NCI-H1694 treated with DMSO at 0.1 percent for 48 hours (cell line): ENCODE measurements around the gene PLN.
A peak's percentile ranks its signal among the peaks of the same experiment; 100 is the strongest.

Experiments
- DNase-seq: peaks from one replicate; lab custom pipeline; 2025; lab: John Stamatoyannopoulos, UW

Gene PLN

DNA sequence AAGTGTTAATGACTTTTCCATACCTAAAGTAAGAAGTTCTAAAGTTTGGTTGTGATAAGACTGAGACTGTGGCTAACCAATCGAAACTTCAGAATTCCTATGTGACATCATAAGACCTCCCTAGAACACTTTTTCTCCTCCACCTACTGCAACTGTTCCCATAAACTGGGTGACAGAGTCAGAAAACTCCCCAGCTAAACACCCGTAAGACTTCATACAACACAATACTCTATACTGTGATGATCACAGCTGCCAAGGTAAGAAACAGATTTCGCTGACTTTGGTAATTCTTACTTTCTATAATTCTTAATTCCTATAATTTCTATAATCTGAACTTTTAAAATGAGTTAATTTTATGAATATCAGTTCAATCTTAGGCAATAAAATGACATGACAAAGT, at the start of gene PLN:
PLN (plus strand) TSS at position 161 of the 400 bp plus-strand sequence. CDS start 10,626 bp downstream, outside the sequence.
- DNase-seq, result no peak

DNA sequence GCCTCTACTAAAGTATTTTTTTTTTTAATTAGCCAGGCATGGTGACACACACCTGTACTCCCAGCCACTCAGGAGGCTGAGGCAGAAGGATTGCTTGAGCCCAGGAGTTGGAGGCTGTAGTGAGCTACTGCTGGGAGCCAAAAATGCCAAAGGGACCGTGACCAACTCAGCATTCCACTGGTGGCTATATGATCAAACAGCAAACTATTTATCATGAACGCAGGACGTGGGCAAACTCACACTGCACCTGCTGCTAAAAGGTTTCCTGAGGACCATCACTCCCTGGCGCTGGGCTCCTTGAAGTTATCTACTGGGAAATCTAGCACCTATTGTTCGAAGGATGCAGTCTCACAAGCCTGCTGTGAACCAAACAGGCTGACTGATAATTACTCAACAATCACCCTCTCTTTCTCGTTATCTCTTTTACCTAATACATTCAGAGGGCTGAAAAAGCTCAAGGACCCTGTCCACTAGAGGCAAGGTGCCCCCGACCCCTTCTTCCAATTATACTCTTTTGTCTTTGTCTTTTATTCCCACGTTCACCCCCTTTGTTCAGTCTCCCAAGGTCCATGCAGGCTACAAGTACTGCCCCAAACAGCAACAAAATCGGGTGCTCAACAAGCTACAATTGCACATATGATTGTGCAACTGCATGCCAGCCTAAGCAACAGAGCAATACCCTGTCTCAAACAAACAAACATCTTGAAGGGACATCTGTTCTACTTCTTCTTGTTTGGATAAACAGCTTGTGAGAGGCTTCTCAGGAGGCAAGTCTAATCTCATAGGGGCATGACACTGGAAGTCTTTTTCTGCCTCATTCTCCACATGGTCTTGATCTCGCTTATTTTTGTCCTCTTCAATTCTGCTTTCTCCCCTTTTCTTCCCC, 47.7 kb upstream of the PLN start:
- no peak for DNase-seq

DNA sequence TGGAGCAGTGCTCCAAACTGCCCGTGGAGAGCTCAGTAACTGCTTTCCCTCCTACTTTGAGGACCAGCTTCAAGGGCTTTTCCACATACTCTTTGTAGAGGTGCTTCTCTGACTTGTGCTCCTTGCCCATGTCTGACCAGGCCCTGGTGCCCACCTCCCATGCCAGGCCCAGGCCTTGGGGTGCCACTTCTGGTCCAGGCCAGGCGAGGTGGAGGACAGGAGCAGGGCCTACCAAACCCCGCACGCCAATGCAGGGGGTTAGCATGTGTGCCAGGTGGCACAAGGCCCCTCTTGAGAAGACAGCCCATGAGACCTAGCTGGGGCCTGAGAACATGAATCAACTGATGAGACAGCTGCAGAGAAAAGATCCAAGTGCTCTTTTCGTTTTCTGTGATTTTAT, 47.0 kb upstream of the PLN start:
- no peak for DNase-seq

DNA sequence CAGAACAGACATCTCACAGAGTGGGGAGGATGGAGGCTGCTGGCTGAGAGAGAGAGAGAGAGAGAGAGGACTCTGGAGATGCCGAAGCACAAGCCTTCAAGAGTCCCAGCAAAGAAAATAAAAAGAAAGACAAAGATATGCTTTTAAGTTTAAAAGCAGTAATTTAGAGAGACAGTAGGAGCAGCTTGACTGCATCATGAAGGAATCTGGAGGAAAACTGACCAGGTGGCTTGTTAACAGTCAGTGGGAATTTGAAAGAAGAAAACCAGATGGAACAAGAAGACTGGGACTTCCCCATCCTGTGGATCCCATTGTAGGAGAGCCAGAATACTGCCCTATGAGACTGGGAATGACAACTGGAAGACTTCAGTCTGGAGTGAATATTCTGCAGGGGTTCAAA, 46.3 kb upstream of the PLN start:
- no peak for DNase-seq

DNA sequence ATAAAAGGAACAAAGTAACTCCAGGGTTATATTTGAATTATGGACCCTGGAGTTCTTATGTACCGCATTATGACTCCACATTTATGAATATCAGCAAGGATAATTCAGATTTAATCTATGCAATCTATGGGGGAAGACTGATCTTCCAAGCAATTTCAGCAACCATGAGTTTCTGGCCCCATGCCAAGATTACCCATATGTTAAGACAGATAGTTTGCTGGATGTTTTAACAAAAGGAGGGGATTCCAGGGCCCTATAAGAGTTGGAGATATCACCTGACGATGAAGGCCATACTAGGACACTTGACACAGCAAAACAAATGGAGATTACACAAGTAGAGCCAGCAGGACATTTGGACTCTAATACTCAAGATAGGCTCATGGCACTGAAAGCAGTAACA, 45.9 kb upstream of the PLN start:
- no peak for DNase-seq

DNA sequence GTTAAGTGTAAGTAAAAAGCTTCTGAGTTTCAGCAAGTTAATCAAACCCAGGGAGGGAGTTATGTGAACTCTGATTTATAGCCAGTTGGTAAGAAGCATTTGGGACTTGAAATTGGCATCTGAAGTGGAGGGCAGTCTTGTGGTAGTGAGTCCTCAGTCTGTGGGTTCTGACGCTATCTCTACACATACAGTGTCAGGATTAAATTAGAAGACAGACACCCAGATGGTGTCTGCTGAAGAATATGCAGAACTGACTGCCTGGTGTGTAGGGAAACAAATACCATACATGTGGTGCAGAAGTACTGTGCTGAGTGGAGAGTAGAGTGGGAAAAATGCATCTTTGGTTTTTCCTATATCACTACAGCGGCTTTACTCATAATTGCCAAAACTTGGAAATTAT, 43.5 kb upstream of the PLN start:
- no peak for DNase-seq

DNA sequence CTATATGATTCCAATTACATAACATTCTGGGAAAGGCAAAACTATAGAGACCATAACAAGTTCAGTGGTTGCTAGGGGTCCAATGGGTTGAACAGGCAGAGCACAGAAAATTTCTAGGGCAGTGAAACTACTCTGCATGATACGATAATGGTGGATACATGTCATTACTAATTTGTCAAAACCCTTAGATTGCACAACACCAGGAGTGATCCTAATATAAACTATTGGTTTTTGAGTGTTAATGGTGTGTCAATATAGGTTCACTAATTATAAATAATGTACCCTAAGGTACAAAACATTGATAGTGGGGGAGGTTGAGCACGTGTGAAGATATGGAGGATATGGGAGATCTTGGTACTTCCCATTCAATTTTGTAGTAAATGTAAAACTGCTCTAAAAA, 42.4 kb upstream of the PLN start:
- no peak for DNase-seq

DNA sequence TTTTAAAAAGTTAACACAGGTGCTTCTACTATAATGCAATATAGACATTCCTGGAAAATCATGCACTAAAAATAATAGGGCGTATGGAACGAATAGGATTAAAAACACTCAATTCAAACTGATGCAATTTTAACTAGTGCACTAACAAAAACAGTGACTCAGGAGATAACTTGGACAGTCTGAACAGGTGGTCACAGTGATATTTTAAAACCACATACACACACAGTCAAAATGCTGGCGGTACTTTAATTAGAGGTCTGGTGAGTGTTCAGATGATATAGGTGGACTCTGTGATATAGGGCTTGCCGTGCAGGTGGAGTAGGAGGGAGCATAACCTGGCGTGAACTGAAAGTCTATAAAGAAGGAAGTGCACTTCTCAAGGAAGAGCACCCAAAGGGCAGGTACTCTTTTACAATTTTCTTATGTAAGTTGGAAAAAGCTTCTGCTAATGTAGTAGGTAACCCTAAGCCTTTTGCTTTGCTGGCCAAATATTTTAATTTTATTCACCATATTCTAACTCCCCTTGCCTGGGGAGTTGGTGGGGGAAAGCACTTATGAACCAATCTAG, 41.9 kb upstream of the PLN start:
- no peak for DNase-seq

DNA sequence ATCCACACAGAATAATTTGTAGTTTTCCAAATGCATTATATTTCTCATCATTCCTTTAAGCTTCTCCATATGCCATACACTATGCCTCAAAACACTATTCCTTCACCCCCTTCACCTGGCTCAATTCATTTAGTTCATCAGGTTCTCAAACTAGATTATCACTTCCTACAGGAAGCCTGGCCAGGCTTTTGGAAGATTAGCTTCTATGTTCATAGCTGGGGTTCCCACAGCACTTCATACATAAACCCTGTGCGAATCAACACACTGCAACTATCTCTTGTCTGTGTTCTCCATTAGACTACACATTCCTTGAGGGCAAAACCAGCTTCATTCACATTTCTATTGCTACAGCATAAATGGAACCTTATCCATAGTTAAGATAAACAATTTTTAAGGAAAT, 40.5 kb upstream of the PLN start:
- no peak for DNase-seq

DNA sequence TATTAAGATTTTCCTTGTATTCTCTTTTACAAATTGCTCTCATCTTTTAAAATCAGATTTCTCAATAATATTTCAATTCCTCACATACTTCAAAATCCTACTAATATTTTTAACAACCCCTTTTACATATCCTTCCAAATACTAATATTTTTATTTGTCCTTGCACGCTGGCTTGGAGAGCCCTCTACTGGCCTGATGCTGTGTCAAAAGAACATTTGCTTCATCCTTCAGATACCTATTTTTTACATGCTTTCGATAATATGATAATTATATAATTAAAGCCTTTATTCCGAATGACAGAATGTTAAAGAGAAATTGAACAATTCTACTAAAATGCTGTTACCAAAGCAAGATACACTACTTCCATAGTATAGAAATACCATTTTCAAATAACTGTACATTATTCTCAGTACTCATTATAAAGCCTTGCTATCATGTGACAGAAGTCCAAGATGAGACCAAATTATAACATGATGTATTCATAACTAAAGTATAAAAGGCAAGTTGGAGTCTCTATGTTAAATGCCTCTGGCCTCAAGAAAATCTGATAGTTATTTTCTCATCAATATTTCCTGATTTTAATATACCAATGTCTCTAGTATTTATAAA, 39.0 kb upstream of the PLN start:
- peak; percentile 27 for DNase-seq

DNA sequence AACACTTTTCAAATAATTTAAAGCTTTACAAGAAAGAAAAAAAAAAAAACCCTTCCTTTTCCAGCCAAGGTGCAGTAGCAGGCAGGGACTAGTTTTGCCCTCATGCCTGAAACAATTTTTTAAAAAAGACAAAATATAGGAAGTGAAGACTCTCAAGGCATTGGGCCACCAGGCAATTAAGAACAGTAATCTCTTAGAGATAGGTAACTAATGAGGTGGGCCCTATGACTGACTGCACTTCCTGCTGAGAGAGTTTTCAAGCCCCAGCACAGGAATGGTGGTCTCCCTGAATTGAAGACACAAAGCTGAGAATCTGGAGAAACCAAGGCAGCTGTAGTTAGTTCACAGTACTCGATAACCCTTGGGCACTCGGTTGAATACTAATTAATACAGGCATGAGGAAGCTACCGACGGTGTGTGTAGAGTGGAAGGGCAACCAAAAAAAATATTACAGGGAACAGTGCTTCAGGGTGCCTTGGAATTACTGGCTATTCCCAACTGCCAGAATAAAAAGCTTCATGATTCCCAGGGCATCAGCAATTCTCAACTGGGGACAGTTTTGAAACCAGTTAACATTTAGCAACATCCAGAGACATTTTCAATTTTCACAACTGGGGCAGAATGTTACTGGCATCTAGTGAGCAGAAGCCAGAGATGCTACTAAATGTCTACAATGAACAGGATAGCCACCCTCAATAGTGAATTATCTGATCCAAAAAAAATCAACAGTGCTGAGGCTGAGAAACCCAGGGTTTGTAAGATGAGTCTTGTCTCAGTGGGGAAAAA, 36.0 kb upstream of the PLN start:
- DNase-seq, result no peak

DNA sequence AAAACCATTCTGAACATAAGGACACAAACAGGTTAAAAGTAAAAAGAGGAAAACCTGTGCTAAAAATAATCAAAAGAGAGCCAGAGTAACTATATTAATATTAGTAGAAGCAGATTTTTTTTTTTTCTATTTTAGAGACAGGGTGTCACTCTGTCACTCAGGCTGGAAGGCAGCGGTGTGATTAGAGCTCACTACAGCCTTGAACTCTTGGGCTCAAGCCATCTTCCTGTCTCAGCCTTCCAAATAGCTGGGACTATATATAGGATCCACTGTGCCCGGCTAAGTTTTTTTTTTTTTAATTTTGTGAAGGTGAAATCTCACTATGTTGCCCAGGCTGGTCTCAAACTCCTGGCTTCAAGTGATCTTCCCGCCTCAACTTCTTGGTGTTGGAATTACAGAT, 33.4 kb upstream of the PLN start:
- no peak for DNase-seq

DNA sequence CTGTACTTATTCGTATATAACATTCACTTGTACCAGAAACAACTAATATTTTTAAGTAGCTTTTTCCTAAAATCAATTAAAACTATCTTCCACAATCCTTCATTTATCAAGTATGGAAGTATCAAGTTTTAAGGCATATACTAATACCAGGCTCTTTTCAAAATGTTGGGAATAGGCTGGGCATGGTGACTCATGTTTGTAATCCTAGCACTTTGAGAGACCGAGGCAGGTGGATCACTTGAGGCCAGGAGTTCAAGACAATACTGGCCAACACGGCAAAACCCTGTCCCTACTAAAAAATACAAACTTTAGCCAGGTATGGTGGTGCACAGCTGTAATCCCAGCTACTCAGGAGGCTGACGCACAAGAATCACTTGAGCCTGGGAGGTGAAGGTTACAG, 25.7 kb upstream of the PLN start:
- no peak for DNase-seq

DNA sequence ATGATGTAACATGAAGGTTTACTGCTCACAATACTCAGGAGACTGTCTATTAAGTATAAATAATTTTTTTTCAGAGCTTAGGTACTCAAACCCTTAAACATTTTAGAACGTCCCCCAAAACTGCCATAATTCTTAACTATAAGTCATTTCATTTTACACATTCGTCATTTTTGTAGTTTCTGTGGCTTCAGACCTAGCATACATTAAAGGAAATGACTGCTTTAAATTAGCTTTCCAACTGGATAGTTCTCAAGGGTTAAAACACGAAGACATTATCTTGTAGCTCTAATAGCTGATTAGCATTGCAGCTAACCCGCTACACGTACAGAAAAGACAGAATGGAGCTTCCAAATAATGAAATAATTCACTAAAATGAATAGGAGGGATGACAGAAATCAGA, 24.9 kb upstream of the PLN start:
- DNase-seq, result no peak

DNA sequence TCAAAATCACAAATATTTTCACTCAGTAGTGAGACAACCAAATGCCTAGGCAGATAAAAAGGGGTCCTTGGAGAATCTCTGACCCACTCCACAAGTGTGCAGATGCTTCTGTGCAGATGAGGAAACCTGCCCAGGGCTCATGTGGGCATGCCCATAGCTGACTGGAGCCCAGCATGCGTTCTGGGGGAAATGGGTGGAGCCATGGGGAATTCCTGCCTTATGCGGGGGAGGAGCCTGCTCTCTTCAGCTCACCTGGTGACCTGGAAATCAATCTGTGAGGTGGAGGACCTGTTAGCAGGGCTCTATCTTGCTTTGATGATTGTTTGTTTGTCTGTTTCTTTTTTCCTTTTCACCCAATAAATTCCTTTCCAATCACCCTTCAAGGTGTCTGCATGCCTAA, 23.4 kb upstream of the PLN start:
- no peak for DNase-seq

DNA sequence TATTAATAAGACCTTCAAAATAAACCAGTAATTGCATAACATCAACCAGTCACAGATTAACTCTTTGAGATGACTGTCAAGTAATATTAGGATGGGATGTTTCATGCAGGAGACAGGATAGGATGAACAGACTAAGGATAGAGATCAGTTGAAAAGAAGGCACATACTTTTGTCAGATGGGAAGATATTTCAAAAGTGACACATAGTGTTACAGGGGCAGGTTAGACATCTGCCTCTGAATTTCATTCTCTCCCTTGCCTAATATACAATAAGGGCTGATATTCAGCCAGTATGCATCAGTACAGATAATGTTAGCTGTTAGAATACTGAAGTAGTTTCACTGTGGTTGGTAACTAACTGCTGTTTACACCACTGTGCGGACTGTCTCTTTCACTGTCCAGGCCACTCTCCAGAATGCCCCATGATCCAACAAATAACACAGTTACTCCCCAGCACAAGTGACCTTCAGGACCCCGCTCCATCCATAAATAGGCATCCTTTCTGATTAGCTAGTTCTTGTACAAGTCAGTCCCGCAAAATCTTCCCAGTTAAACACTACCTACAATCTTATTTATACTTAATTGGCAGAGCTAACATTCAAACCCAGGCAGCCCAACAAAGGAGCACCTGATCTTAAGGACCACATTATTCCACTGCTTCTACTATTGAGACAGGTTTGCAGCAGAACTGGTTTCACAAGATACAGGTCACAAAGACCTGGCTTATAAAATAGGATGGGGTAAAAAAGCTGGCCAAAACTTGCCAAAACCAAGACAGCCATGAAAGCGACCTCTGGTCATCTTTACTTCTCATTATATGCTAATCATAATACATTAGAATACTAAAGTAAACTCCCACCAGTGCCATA, 21.9 kb upstream of the PLN start:
- DNase-seq, result no peak

DNA sequence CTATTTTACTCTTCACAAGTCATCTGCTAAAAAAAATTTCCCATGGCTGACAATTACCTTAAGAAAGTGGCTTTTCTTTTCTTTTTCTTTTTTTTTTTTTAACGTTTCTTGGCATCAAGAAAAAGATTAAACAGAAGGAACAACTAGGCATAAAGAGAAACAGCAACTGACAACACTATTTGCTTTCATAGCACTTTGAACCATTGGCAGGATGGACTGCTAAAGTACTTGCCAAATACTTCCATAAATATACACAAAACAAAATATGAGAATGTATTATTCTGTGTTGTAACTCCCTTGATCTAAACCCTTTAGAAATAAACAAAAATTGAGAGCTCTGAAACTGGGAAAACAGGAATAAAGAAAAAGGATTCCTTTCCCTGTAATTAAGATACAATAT, 20.0 kb upstream of the PLN start:
- DNase-seq, result no peak

DNA sequence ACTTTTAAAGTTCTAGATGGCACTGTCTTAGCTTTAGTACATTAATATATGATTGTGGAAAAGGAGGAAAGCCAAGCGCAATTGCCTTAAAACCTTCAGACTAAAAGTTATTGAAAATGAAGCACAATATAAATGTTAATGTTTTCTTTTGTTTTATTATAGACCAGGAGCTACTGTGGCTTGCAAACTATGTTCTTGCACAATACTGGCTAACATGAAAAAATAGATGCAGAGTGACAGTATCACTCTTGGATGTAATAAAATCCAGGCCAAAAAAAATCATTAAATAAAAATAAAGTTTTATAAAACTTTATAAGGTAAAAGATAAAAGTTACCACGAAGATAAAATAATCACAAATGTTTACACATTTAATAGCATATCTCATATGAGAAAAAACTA, 18.3 kb upstream of the PLN start:
- DNase-seq, result no peak

DNA sequence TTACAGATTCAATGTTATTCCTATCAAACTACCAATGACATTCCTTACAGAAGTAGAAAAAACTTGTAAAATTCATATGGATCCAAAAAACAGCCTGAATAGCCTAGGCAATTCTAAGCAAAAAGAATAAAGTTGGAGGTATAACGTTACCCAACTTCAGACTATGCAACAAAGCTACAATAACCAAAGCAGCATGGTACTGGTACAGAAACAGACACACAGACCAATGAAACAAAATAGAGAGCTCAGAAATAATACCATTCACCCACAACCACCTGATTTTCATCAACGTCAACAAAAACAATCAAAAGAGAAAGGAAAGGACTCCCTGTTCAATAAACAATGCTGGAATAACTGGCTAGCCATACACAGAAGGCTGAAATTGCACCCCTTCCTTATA, 17.2 kb upstream of the PLN start:
- DNase-seq, result no peak

DNA sequence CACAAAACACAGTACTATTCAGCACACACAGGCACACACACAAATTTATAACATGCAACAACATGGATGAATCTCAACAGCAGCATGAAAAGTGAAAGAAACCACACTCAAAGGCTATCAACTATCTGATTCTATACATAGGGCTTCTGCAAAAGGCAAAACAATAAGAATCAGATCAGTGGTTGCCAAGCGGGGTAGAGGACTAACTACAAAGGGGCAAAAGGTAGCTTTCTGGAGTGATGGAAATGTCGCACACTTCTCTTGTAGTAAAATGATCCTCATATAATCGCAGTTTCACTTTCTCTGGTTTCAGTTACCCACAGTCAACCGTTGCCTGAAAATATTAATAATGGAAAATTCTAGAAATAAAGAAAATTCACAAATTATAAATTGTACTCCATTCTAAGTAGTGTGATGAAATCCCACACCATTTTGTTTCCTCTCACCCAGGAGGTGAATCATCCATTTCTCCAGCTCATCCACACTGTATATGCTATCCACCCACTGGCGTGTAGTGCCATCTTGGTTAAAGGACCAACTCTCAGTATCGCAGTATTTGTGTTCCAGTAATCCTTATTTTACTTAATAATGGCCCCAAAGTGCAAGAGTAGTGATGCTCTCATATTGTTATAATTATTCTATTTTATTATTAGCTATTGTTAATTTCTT, 12.8 kb upstream of the PLN start:
- DNase-seq, result no peak

DNA sequence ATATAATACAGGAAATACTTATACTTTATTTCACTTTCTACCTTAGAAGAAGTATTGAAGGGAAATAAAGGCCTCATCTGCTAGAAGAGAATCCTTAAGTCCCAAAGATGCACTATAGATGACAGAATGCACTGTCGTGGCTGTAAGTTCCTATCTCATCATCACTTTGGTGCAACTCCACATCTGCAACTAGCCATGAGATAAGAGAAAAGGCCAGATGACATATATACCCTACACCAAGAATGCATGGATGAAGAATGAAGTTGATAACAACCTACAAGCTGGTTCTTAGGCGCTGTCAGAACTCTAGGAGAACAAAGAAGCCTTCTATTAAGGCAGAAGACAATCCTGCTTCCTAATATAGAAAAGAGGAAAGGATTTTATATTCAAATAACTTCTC, 11.6 kb upstream of the PLN start:
- no peak for DNase-seq
